ENCODE data around the gene COPG1. TPM values are rescaled to one million over a fixed set of nuclear protein-coding genes. Genes with fewer than 3 reads are reported as not detected.

COPG1 gene
- total and polyA plus RNA-seq, 2 donors (not counting 3 experiments of a cell fraction or from before 2014, with no cell fraction given) = 112 to 202 TPM

DNA sequence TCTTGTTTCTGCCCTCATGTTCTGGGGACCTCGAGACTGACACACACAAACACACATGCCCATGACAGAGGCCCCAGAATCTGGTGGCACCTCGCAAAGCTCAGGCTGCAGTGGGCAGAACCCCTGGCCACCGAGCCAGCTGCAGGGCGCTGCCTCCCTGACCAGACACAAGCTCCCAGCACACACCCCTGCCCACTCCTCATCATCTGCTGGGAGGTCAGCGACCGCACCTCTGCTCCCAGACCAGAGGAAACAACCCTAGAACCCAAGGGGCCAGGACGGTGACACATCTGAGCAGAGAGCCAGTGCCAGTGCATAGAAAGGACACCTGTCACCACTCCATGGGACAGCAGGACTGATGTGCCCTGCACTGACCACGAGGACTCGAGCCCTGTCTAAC lies 72.5 kb downstream of the COPG1 start:
- intact Hi-C loops (cut with micrococcal nuclease) (no loop called here), dilution Hi-C loops (cut with MboI; ENCODE audit: extremely low pct_ligation_motif_present, low sequenced_read_pairs) (no loop called here)
- Histone ChIP-seq H3K4me3 (replicated peaks in 1 of 3; ENCODE audit: insufficient read depth in 1 of 3, low read depth in 1 of 3, low read length in 3 of 3) (no peak overlapping the region), H3K27ac (ENCODE audit: insufficient read depth, low read depth, low read length) (no peak overlapping the region), H3K27me3 (ENCODE audit: control insufficient read depth in 2 of 2, insufficient read depth in 2 of 2, low read length in 2 of 2) (no peaks in the 10 kb centered on the region), H3K4me2 (ENCODE audit: insufficient read depth, low read length) (no peak overlapping the region), H3K4me1 (ENCODE audit: control insufficient read depth, extremely low read depth, insufficient read depth, low read length) (peaks cover 2% of the 10 kb centered on the region), H3K9me1 (replicated peaks; ENCODE audit: control insufficient read depth, extremely low read depth, insufficient read depth, low read length) (no peaks in the 10 kb centered on the region), H2AFZ (ENCODE audit: low read depth, low read length) (no peak overlapping the region), H3K79me2 (ENCODE audit: control insufficient read depth, insufficient read depth, low read length) (no peaks in the 10 kb centered on the region), H3K9me3 (replicated peaks; ENCODE audit: control insufficient read depth, insufficient read depth, low read length) (no peaks in the 10 kb centered on the region), H3K9ac (replicated peaks; ENCODE audit: extremely low read depth, insufficient read depth, low read length) (no peak overlapping the region), H3K36me3 (ENCODE audit: control insufficient read depth in 2 of 2, extremely low read depth in 1 of 2, insufficient read depth in 2 of 2, low read length in 2 of 2) (no peaks in the 10 kb centered on the region), H4K20me1 (replicated peaks; ENCODE audit: control insufficient read depth, extremely low read depth, insufficient read depth, low read length) (no peaks in the 10 kb centered on the region)
- ChIA-PET POLR2A (no interaction called here), CTCF (no interaction called here)
- TF ChIP-seq JUN (IDR thresholded peaks at IDR 0.05; ENCODE audit: borderline replicate concordance, insufficient read depth, insufficient read length, low read depth) (no peak), POLR2AphosphoS5 (IDR thresholded peaks at IDR 0.05; ENCODE audit: insufficient read depth, low read depth, low read length) (no peak), POLR2A (IDR thresholded peaks at IDR 0.05; ENCODE audit: low read depth, low read length) (no peak)
- FAIRE-seq = no peak
- no TSS peak for BruUV-seq (replicated peaks)
- DNase-seq (ENCODE audit: low read depth, low spot score) = no peak

DNA sequence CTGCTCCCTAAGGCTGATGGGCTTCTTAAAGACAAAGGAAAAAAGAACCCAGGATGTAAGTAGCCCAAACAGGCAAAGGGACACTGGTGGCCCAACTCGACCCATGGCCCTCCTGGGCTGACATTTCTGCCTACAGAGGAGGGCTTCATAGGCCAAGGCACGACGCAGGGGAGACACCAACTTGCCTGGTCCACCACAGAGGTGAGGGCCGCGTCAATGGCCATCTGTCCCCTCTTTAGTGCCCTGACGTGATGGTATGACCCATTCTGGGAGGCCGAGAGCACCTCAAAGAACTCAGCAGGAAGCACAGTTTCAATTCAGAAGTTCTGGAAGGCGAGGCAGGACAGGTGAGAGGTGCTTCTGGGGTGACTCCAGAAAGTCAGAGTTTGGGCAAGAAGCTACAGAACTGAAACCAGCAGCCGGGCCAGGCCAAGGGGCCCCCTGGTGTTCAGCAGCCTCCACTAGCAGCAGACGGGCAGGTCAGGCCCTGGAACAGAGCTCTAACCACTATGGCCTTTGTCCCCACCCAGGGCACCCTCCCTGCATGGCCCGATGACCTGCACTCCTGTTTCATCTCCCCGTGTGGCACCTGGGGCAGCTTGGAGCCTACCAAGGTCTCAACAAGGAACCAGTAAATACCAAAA lies 74.4 kb downstream of the COPG1 start:
- H3K36me3 ChIP-seq (ENCODE audit: control insufficient read depth in 2 of 2, extremely low read depth in 1 of 2, insufficient read depth in 2 of 2, low read length in 2 of 2) = no peaks in the 10 kb centered on the region
- TF ChIP-seq, protein P1, sequence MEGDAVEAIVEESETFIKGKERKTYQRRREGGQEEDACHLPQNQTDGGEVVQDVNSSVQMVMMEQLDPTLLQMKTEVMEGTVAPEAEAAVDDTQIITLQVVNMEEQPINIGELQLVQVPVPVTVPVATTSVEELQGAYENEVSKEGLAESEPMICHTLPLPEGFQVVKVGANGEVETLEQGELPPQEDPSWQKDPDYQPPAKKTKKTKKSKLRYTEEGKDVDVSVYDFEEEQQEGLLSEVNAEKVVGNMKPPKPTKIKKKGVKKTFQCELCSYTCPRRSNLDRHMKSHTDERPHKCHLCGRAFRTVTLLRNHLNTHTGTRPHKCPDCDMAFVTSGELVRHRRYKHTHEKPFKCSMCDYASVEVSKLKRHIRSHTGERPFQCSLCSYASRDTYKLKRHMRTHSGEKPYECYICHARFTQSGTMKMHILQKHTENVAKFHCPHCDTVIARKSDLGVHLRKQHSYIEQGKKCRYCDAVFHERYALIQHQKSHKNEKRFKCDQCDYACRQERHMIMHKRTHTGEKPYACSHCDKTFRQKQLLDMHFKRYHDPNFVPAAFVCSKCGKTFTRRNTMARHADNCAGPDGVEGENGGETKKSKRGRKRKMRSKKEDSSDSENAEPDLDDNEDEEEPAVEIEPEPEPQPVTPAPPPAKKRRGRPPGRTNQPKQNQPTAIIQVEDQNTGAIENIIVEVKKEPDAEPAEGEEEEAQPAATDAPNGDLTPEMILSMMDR (IDR thresholded peaks at IDR 0.05; ENCODE audit: extremely low read depth in 1 of 2, insufficient read depth in 1 of 2, low read depth in 1 of 2, low read length in 2 of 2) = peak in 1 of 2 donors; percentile 32
- no peak for TF ChIP-seq EZH2 (IDR thresholded peaks at IDR 0.05; ENCODE audit: borderline replicate concordance, low read depth, low read length, severe bottlenecking)
- H3K4me1 ChIP-seq (ENCODE audit: control insufficient read depth, extremely low read depth, insufficient read depth, low read length) = no peaks in the 10 kb centered on the region
- H3K27me3 ChIP-seq (ENCODE audit: control insufficient read depth in 2 of 2, insufficient read depth in 2 of 2, low read length in 2 of 2) = no peaks in the 10 kb centered on the region
- H4K20me1 ChIP-seq (replicated peaks; ENCODE audit: control insufficient read depth, extremely low read depth, insufficient read depth, low read length) = no peaks in the 10 kb centered on the region
- DNase-seq (ENCODE audit: low read depth, low spot score) (no peak), FAIRE-seq (no peak)
- intact Hi-C loops (cut with micrococcal nuclease) = no loop called here
- dilution Hi-C loops (cut with MboI; ENCODE audit: extremely low pct_ligation_motif_present, low sequenced_read_pairs) = no loop called here
- no TSS peak for BruUV-seq (replicated peaks)
- CTCF ChIA-PET = interaction anchor here (1.2 kb wide), 1 partner anchor 353 kb away, joined by 13 read pairs; no protein-coding TSS in a partner anchor
- no peak overlapping the region for H3K9ac ChIP-seq (replicated peaks; ENCODE audit: extremely low read depth, insufficient read depth, low read length)
- H3K9me1 ChIP-seq (replicated peaks; ENCODE audit: control insufficient read depth, extremely low read depth, insufficient read depth, low read length) = no peaks in the 10 kb centered on the region
- no peak overlapping the region for H2AFZ ChIP-seq (ENCODE audit: low read depth, low read length)
- H3K4me3 ChIP-seq (replicated peaks in 1 of 3; ENCODE audit: insufficient read depth in 1 of 3, low read depth in 1 of 3, low read length in 3 of 3) = no peak overlapping the region
- H3K4me2 ChIP-seq (ENCODE audit: insufficient read depth, low read length) = no peak overlapping the region
- H3K79me2 ChIP-seq (ENCODE audit: control insufficient read depth, insufficient read depth, low read length) = no peaks in the 10 kb centered on the region
- H3K9me3 ChIP-seq (replicated peaks; ENCODE audit: control insufficient read depth, insufficient read depth, low read length) = no peaks in the 10 kb centered on the region
- no peak overlapping the region for H3K27ac ChIP-seq (ENCODE audit: insufficient read depth, low read depth, low read length)
- POLR2A ChIA-PET = no interaction called here
